ENCODE results near the gene AATK. TPM values are rescaled to one million over a fixed set of nuclear protein-coding genes. Genes with fewer than 3 reads are reported as not detected.

AATK gene
- total RNA-seq, 4 donors from 2014 or later: 4.1 to 17.6 (median 7.4) TPM

GRCh38 chr17:81193470-81194224 lies 27.6 kb upstream of the AATK start:
- H3K4me3 ChIP-seq (replicated peaks in 1 of 3): no peak overlapping the region
- TF ChIP-seq POLR2A (IDR thresholded peaks at IDR 0.05): no peak
- TF ChIP-seq CTCF (IDR thresholded peaks at IDR 0.05): no peak
- no peaks in the 10 kb centered on the region for H3K4me1 ChIP-seq
- no peak overlapping the region for H3K27ac ChIP-seq
- no peaks in the 10 kb centered on the region for H3K9me3 ChIP-seq
- H3K27me3 ChIP-seq: no peaks in the 10 kb centered on the region
- intact Hi-C loops (cut with DNase I): no loop called here
- 81 to 85% methylated on average over 20 to 28 of the region's 38 CpGs for WGBS, 2 donors
- no peaks in the 10 kb centered on the region for H3K36me3 ChIP-seq
- DNase-seq: peak in 1 of 2 donors; percentile 5

- WGBS, 2 donors: 96 to 98% methylated on average over 5 to 7 of the region's 17 CpGs
- Histone ChIP-seq H3K27ac (no peak overlapping the region), H3K4me1 (no peaks in the 10 kb centered on the region), H3K4me3 (replicated peaks in 1 of 3) (no peak overlapping the region), H3K36me3 (no peaks in the 10 kb centered on the region), H3K27me3 (no peaks in the 10 kb centered on the region), H3K9me3 (no peaks in the 10 kb centered on the region)
- TF ChIP-seq POLR2A (IDR thresholded peaks at IDR 0.05) (no peak), CTCF (IDR thresholded peaks at IDR 0.05) (no peak)
- no peak for DNase-seq
- intact Hi-C loops (cut with DNase I): no loop called here
Measured at GRCh38 chr17:81193051-81193410, 27.0 kb upstream of the AATK start.

GRCh38 chr17:81192386-81193050 lies 26.5 kb upstream of the AATK start:
- Histone ChIP-seq H3K27me3 (no peaks in the 10 kb centered on the region), H3K4me1 (no peaks in the 10 kb centered on the region), H3K9me3 (no peaks in the 10 kb centered on the region), H3K27ac (no peak overlapping the region), H3K36me3 (no peaks in the 10 kb centered on the region), H3K4me3 (replicated peaks in 1 of 3) (no peak overlapping the region)
- WGBS, 2 donors: 78 to 92% methylated on average over 9 to 15 of the region's 34 CpGs
- DNase-seq: no peak
- intact Hi-C loops (cut with DNase I): no loop called here
- no peak for TF ChIP-seq CTCF (IDR thresholded peaks at IDR 0.05)
- no peak for TF ChIP-seq POLR2A (IDR thresholded peaks at IDR 0.05)

- TF ChIP-seq POLR2A (IDR thresholded peaks at IDR 0.05) (no peak), CTCF (IDR thresholded peaks at IDR 0.05) (no peak)
- Histone ChIP-seq H3K4me3 (replicated peaks in 1 of 3) (no peak overlapping the region), H3K27ac (no peak overlapping the region), H3K4me1 (no peaks in the 10 kb centered on the region), H3K27me3 (no peaks in the 10 kb centered on the region), H3K36me3 (no peaks in the 10 kb centered on the region), H3K9me3 (no peaks in the 10 kb centered on the region)
- intact Hi-C loops (cut with DNase I): no loop called here
- no peak for DNase-seq
- WGBS, 2 donors: 90 to 97% methylated on average over 7 of the region's 14 CpGs
Measured at GRCh38 chr17:81191646-81192045, 25.6 kb upstream of the AATK start.

GRCh38 chr17:81191116-81191515 lies 25.1 kb upstream of the AATK start:
- Histone ChIP-seq H3K27ac (no peak overlapping the region), H3K36me3 (no peaks in the 10 kb centered on the region), H3K9me3 (no peaks in the 10 kb centered on the region), H3K4me3 (replicated peaks in 1 of 3) (no peak overlapping the region), H3K4me1 (no peaks in the 10 kb centered on the region), H3K27me3 (no peaks in the 10 kb centered on the region)
- DNase-seq: no peak
- intact Hi-C loops (cut with DNase I): no loop called here
- 81 to 86% methylated on average over 4 to 15 of the region's 20 CpGs for WGBS, 2 donors
- no peak for TF ChIP-seq CTCF (IDR thresholded peaks at IDR 0.05)
- no peak for TF ChIP-seq POLR2A (IDR thresholded peaks at IDR 0.05)

Measured in thyroid gland (tissue), 4 donors.